ENCODE results near the gene ZFAND2A. TPM values are rescaled to one million over a fixed set of nuclear protein-coding genes. Genes with fewer than 3 reads are reported as not detected.
"Not testable (repeated sequence)": the region's sequence is repeated elsewhere in the genome, so short reads cannot be mapped to it uniquely, and the experiment has no call there.

Gene ZFAND2A
- total and polyA plus RNA-seq, 4 donors: 17.3 to 44.3 (median 30.0) TPM

DNA sequence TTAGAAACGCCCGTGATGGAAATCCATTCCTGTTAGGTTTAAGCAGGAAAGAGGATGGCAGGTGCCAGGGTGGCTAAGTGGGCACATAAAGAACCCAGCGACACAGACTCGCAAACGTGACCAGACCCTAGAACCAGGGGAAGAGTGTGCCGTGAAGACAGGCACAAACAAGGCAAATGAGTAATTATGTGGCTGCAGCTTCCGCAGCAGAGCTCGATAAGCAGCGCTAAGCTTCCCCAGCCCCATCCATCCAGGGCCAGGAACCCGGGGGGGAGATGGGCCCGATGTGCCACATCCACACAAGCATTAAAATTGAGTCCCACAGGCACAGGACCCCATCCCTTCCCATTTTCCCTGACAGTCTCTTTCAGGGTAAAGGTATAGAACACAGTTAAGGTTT is 14.0 kb upstream of the ZFAND2A start:
- Histone ChIP-seq H3K27me3 (ENCODE audit: control insufficient read depth in 3 of 3, insufficient read depth in 3 of 3, low read length in 2 of 3) (no peaks in the 10 kb centered on the region), H3K9me3 (ENCODE audit: control insufficient read depth in 4 of 4, insufficient read depth in 3 of 4, low read length in 3 of 4) (no peaks in the 10 kb centered on the region), H3K4me3 (no peak overlapping the region), H3K4me1 (ENCODE audit: control insufficient read depth in 5 of 5, insufficient read depth in 5 of 5, low read length in 5 of 5) (peaks cover 0 to 10% (median 0%) of the 10 kb centered on the region in 5 donors), H3K9ac (ENCODE audit: insufficient read depth in 1 of 2, low read length in 2 of 2) (no peak overlapping the region), H3K27ac (ENCODE audit: low read depth in 1 of 2, low read length in 1 of 2) (no peak overlapping the region), H3K36me3 (ENCODE audit: control insufficient read depth in 4 of 4, insufficient read depth in 4 of 4, low read length in 4 of 4) (no peaks in the 10 kb centered on the region)
- TF ChIP-seq, protein P1, sequence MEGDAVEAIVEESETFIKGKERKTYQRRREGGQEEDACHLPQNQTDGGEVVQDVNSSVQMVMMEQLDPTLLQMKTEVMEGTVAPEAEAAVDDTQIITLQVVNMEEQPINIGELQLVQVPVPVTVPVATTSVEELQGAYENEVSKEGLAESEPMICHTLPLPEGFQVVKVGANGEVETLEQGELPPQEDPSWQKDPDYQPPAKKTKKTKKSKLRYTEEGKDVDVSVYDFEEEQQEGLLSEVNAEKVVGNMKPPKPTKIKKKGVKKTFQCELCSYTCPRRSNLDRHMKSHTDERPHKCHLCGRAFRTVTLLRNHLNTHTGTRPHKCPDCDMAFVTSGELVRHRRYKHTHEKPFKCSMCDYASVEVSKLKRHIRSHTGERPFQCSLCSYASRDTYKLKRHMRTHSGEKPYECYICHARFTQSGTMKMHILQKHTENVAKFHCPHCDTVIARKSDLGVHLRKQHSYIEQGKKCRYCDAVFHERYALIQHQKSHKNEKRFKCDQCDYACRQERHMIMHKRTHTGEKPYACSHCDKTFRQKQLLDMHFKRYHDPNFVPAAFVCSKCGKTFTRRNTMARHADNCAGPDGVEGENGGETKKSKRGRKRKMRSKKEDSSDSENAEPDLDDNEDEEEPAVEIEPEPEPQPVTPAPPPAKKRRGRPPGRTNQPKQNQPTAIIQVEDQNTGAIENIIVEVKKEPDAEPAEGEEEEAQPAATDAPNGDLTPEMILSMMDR (IDR thresholded peaks at IDR 0.05; ENCODE audit: control extremely low read depth, extremely low read depth): no peak
- 77 to 90% methylated on average over 11 of the region's 11 CpGs for WGBS, 2 donors
- ATAC-seq (ENCODE audit: insufficient read depth, low FRiP score) (no peak), DNase-seq (no peak)

GRCh38 chr7:1172666-1173523 is 12.9 kb upstream of the ZFAND2A start:
- Histone ChIP-seq H3K9ac (ENCODE audit: insufficient read depth in 1 of 2, low read length in 2 of 2) (no peak overlapping the region), H3K27me3 (ENCODE audit: control insufficient read depth in 3 of 3, insufficient read depth in 3 of 3, low read length in 2 of 3) (no peaks in the 10 kb centered on the region), H3K9me3 (ENCODE audit: control insufficient read depth in 4 of 4, insufficient read depth in 3 of 4, low read length in 3 of 4) (no peaks in the 10 kb centered on the region), H3K36me3 (ENCODE audit: control insufficient read depth in 4 of 4, insufficient read depth in 4 of 4, low read length in 4 of 4) (no peaks in the 10 kb centered on the region), H3K27ac (ENCODE audit: low read depth in 1 of 2, low read length in 1 of 2) (no peak overlapping the region), H3K4me3 (no peak overlapping the region), H3K4me1 (ENCODE audit: control insufficient read depth in 5 of 5, insufficient read depth in 5 of 5, low read length in 5 of 5) (peaks cover 0 to 10% (median 0%) of the 10 kb centered on the region in 5 donors)
- DNase-seq: no peak
- TF ChIP-seq, protein P1 (IDR thresholded peaks at IDR 0.05; ENCODE audit: control extremely low read depth, extremely low read depth): no peak
- WGBS, 2 donors: 90 to 94% methylated on average over 27 of the region's 27 CpGs
- ATAC-seq (ENCODE audit: insufficient read depth, low FRiP score): no peak

DNA sequence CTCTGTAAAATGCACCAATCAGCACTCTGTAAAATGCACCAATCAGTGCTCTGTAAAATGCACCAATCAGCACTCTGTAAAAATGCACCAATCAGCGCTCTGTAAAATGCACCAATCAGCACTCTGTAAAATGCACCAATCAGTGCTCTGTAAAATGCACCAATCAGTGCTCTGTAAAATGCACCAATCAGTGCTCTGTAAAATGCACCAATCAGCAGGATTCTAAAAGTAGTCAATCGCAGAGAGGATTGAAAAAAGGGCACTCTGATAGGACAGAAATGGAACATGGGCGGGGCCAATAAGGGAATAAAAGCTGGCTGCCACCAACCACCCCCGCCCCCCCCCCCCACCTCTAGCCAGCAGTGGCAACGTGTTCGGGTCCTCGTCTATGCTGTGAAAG is 11.5 kb upstream of the ZFAND2A start:
- H3K36me3 ChIP-seq (ENCODE audit: control insufficient read depth in 4 of 4, insufficient read depth in 4 of 4, low read length in 4 of 4); H3K9ac ChIP-seq (ENCODE audit: insufficient read depth in 1 of 2, low read length in 2 of 2); H3K27me3 ChIP-seq (ENCODE audit: control insufficient read depth in 3 of 3, insufficient read depth in 3 of 3, low read length in 2 of 3); ATAC-seq (ENCODE audit: insufficient read depth, low FRiP score); H3K4me1 ChIP-seq (ENCODE audit: control insufficient read depth in 5 of 5, insufficient read depth in 5 of 5, low read length in 5 of 5); H3K9me3 ChIP-seq (ENCODE audit: control insufficient read depth in 4 of 4, insufficient read depth in 3 of 4, low read length in 3 of 4); H3K27ac ChIP-seq (ENCODE audit: low read depth in 1 of 2, low read length in 1 of 2); DNase-seq; H3K4me3 ChIP-seq: not testable (repeated sequence)
- WGBS, 2 donors: 48 to 69% methylated on average over 5 to 7 of the region's 7 CpGs

GRCh38 chr7:1170741-1171501 is 10.9 kb upstream of the ZFAND2A start:
- Histone ChIP-seq H3K4me3 (no peak overlapping the region), H3K27me3 (ENCODE audit: control insufficient read depth in 3 of 3, insufficient read depth in 3 of 3, low read length in 2 of 3) (no peaks in the 10 kb centered on the region), H3K36me3 (ENCODE audit: control insufficient read depth in 4 of 4, insufficient read depth in 4 of 4, low read length in 4 of 4) (no peaks in the 10 kb centered on the region), H3K4me1 (ENCODE audit: control insufficient read depth in 5 of 5, insufficient read depth in 5 of 5, low read length in 5 of 5) (peaks cover 0 to 5% (median 0%) of the 10 kb centered on the region in 5 donors), H3K9me3 (ENCODE audit: control insufficient read depth in 4 of 4, insufficient read depth in 3 of 4, low read length in 3 of 4) (no peaks in the 10 kb centered on the region), H3K9ac (ENCODE audit: insufficient read depth in 1 of 2, low read length in 2 of 2) (no peak overlapping the region), H3K27ac (ENCODE audit: low read depth in 1 of 2, low read length in 1 of 2) (no peak overlapping the region)
- DNase-seq (no peak), ATAC-seq (ENCODE audit: insufficient read depth, low FRiP score) (no peak)
- 87 to 95% methylated on average over 26 of the region's 26 CpGs for WGBS, 2 donors
- TF ChIP-seq, protein P1 (IDR thresholded peaks at IDR 0.05; ENCODE audit: control extremely low read depth, extremely low read depth): no peak

All from lung (tissue), 12 donors.